H9 (cell line): Measurements from ENCODE around the gene ETFRF1. TPM values are rescaled to one million over a fixed set of nuclear protein-coding genes. Genes with fewer than 3 reads are reported as not detected.

Experiments used
- DNase-seq: peaks from one replicate; pipeline ENCODE4 v3.0.0-alpha.2; 2017
- H2AFZ ChIP-seq: one replicate; pipeline ENCODE4 v1.6.1; 2013; ENCODE audit warnings: mild to moderate bottlenecking, low read length, control low read depth, moderate library complexity
- H2AK5ac ChIP-seq: 2 replicates; pipeline ENCODE4 v1.6.1; 2013; ENCODE audit warnings: low read length, control low read depth, mixed read lengths; ENCODE audit not compliant: insufficient read length
- H2BK120ac ChIP-seq: one replicate; pipeline ENCODE4 v1.6.1; 2013; ENCODE audit warnings: low read depth, mild to moderate bottlenecking, low read length, control low read depth, inconsistent platforms; ENCODE audit not compliant: poor library complexity, severe bottlenecking
- H2BK12ac ChIP-seq: 2 replicates; pipeline ENCODE4 v1.6.1; 2013; ENCODE audit warnings: low read length, control low read depth, mixed read lengths, low read depth; ENCODE audit not compliant: insufficient read length
- H2BK15ac ChIP-seq: 2 replicates; pipeline ENCODE4 v1.6.1; 2013; ENCODE audit warnings: low read depth, low read length, control low read depth
- H2BK20ac ChIP-seq: one replicate; pipeline ENCODE4 v1.6.1; 2013; ENCODE audit warnings: low read depth, mild to moderate bottlenecking, low read length, control low read depth, inconsistent platforms; ENCODE audit not compliant: poor library complexity, severe bottlenecking
- H2BK5ac ChIP-seq: 2 replicates; pipeline ENCODE4 v1.6.1; 2013; ENCODE audit warnings: low read length, control low read depth, mixed read lengths; ENCODE audit not compliant: insufficient read length
- H3K14ac ChIP-seq: 2 replicates; pipeline ENCODE4 v1.6.1; 2013; ENCODE audit warnings: low read length, control low read depth; ENCODE audit not compliant: insufficient read depth
- H3K18ac ChIP-seq: 2 replicates; pipeline ENCODE4 v1.6.1; 2013; ENCODE audit warnings: low read depth, mild to moderate bottlenecking, mixed read lengths, low read length, control low read depth; ENCODE audit not compliant: insufficient read length
- H3K23ac ChIP-seq: 2 replicates; pipeline ENCODE4 v1.6.1; 2013; ENCODE audit warnings: low read length, control low read depth, mixed read lengths, low read depth; ENCODE audit not compliant: insufficient read length
- H3K23me2 ChIP-seq: 2 replicates; pipeline ENCODE4 v1.6.1; 2013; ENCODE audit warnings: low read depth, mild to moderate bottlenecking, mixed read lengths, low read length, control low read depth; ENCODE audit not compliant: insufficient read length, poor library complexity, severe bottlenecking
- H3K27ac ChIP-seq: 2 replicates; pipeline ENCODE4 v1.5.1; 2013; ENCODE audit warnings: low read length, control low read depth, mixed read lengths, low read depth; ENCODE audit not compliant: insufficient read length
- H3K27me3 ChIP-seq: 2 replicates; pipeline ENCODE4 v1.6.1; 2013; ENCODE audit warnings: low read length, control low read depth, inconsistent platforms; ENCODE audit not compliant: insufficient read depth
- H3K4ac ChIP-seq: 2 replicates; pipeline ENCODE4 v1.6.1; 2013; ENCODE audit warnings: low read depth, mild to moderate bottlenecking, control low read depth, inconsistent platforms, low read length, moderate library complexity
- H3K4me1 ChIP-seq: 2 replicates; pipeline ENCODE4 v1.6.1; 2013; ENCODE audit warnings: low read length, control low read depth, inconsistent platforms; ENCODE audit not compliant: insufficient read depth
- H3K4me2 ChIP-seq: 2 replicates; pipeline ENCODE4 v1.6.1; 2013; ENCODE audit warnings: low read length, control low read depth, mixed read lengths; ENCODE audit not compliant: insufficient read length, insufficient read depth
- H3K56ac ChIP-seq: 2 replicates; pipeline ENCODE4 v1.6.1; 2013; ENCODE audit warnings: low read depth, mild to moderate bottlenecking, mixed read lengths, low read length, control low read depth; ENCODE audit not compliant: insufficient read length
- H3K79me1 ChIP-seq: 2 replicates; pipeline ENCODE4 v1.6.1; 2013; ENCODE audit warnings: low read depth, mild to moderate bottlenecking, moderate library complexity, low read length, control low read depth, inconsistent platforms; ENCODE audit not compliant: insufficient read depth, poor library complexity, severe bottlenecking
- H3K79me2 ChIP-seq: 2 replicates; pipeline ENCODE4 v1.6.1; 2013; ENCODE audit warnings: low read length, control low read depth, inconsistent platforms; ENCODE audit not compliant: insufficient read depth
- H3K9ac ChIP-seq: 2 replicates; pipeline ENCODE4 v1.6.1; 2013; ENCODE audit warnings: low read length, control low read depth, mixed read lengths; ENCODE audit not compliant: insufficient read length; ENCODE audit errors: extremely low read depth
- H3K9me3 ChIP-seq: one replicate; pipeline ENCODE4 v1.6.1; 2013; ENCODE audit warnings: low read depth, low read length, inconsistent platforms; ENCODE audit not compliant: control insufficient read depth
- H3T11ph ChIP-seq: one replicate; pipeline ENCODE4 v1.6.1; 2013; ENCODE audit warnings: mild to moderate bottlenecking, low read length, control low read depth, inconsistent platforms
- H4K20me1 ChIP-seq: one replicate; pipeline ENCODE4 v1.6.1; 2013; ENCODE audit not compliant: control insufficient read depth, insufficient read length, insufficient read depth
- H4K5ac ChIP-seq: 2 replicates; pipeline ENCODE4 v1.6.1; 2013; ENCODE audit warnings: low read depth, mild to moderate bottlenecking, mixed read lengths, low read length, control low read depth; ENCODE audit not compliant: insufficient read length
- H4K8ac ChIP-seq: replicated peaks from 2 replicates; pipeline ENCODE4 v1.6.1; 2013; ENCODE audit warnings: low read length, control low read depth, mixed read lengths, low read depth; ENCODE audit not compliant: insufficient read length
- H4K91ac ChIP-seq: 2 replicates; pipeline ENCODE4 v1.6.1; 2013; ENCODE audit warnings: low read depth, mild to moderate bottlenecking, moderate library complexity, mixed read lengths, low read length, control low read depth; ENCODE audit not compliant: insufficient read length
- H3K27ac Mint-ChIP-seq, 3 experiments: 2 replicates in 2 of 3; 3 replicates in 1 of 3; pipeline ENCODE4 v1.8.0; 2020 to 2021; ENCODE audit warnings: mixed read lengths in 3 of 3, mild to moderate bottlenecking in 1 of 3, moderate library complexity in 1 of 3
- H3K27me3 Mint-ChIP-seq: 2 replicates; pipeline ENCODE4 v1.8.0; 2021; ENCODE audit warnings: low read depth, mild to moderate bottlenecking, moderate library complexity, mixed read lengths
- H3K36me3 Mint-ChIP-seq, 3 experiments: 2 replicates in 2 of 3; 3 replicates in 1 of 3; pipeline ENCODE4 v1.8.0; 2020 to 2021; ENCODE audit warnings: low read depth in 3 of 3, mixed read lengths in 3 of 3; ENCODE audit not compliant: insufficient read depth in 1 of 3
- H3K4me1 Mint-ChIP-seq, 2 experiments: 2 replicates each; pipeline ENCODE4 v1.8.0; 2020; ENCODE audit warnings: mixed read lengths in 2 of 2
- H3K4me3 Mint-ChIP-seq, 2 experiments: 2 replicates in 1 of 2; 3 replicates in 1 of 2; pipeline ENCODE4 v1.8.0; 2020 to 2021; ENCODE audit warnings: mild to moderate bottlenecking in 2 of 2, mixed read lengths in 2 of 2, moderate library complexity in 1 of 2
- H3K9me3 Mint-ChIP-seq, 2 experiments: 2 replicates in 1 of 2; 3 replicates in 1 of 2; pipeline ENCODE4 v1.8.0; 2020; ENCODE audit warnings: mild to moderate bottlenecking in 2 of 2, mixed read lengths in 2 of 2, moderate library complexity in 1 of 2
- CTCF ChIP-seq: fragments of 200-600 bp; sonication (generic); conservative IDR thresholded peaks from 3 replicates; pipeline ENCODE4 v1.8.0; 2021; ENCODE audit warnings: antibody characterized with exemption, mild to moderate bottlenecking
- WGBS: extraction: QIAGEN DNeasy Blood & Tissue Kit; methylation state at CpG from one replicate; pipeline ENCODE4 v1.1.7; 2013; ENCODE audit warnings: missing lambda C conversion rate, low lambda C conversion rate, mixed read lengths; ENCODE audit not compliant: insufficient read length; ENCODE audit errors: extremely low coverage; 5-methylcytosine and 5-hydroxymethylcytosine counted together
- total RNA-seq: library from RNA; stranded (reverse); gene quantifications from 2 replicates; pipeline ENCODE4 v1.2.1, GENCODE V29; 2021

The ETFRF1 gene
- total RNA-seq, 1 experiment from 2014 or later, result 7.6 TPM

- Histone ChIP-seq H3K56ac (no peak overlapping the region), H3K4me2 (no peak overlapping the region), H4K91ac (no peak overlapping the region), H2AK5ac (no peak overlapping the region), H3K23ac (no peak overlapping the region), H2BK15ac (no peak overlapping the region), H4K20me1 (no peaks in the 10 kb centered on the region), H2BK12ac (no peak overlapping the region), H3K4ac (no peak overlapping the region), H3K79me1 (no peaks in the 10 kb centered on the region), H3K9ac (no peak overlapping the region), H3T11ph (no peak overlapping the region), H3K9me3 (no peaks in the 10 kb centered on the region), H3K79me2 (no peaks in the 10 kb centered on the region), H4K8ac (no peak overlapping the region), H4K5ac (no peak overlapping the region), H3K27ac (no peak overlapping the region), H3K14ac (no peak overlapping the region), H2AFZ (no peak overlapping the region), H3K23me2 (peaks cover 2% of the 10 kb centered on the region), H2BK20ac (no peak overlapping the region), H2BK5ac (no peak overlapping the region), H3K18ac (no peak overlapping the region), H3K4me1 (no peaks in the 10 kb centered on the region), H3K27me3 (no peaks in the 10 kb centered on the region), H2BK120ac (no peak overlapping the region)
- WGBS, result no CpG with 5 or more reads among the region's 1 CpG
- TF ChIP-seq CTCF, result no peak
- DNase-seq, result no peak
- Mint-ChIP-seq H3K9me3 (no peaks in the 10 kb centered on the region), H3K36me3 (no peaks in the 10 kb centered on the region; a peak in 1 of 7 replicates), H3K27ac (no peak overlapping the region), H3K4me3 (no peak overlapping the region), H3K4me1 (peaks cover 9 to 10% of the 10 kb centered on the region in 2 experiments), H3K27me3 (no peaks in the 10 kb centered on the region)
Observed at GRCh38 chr12:25200703-25201102, 5.7 kb downstream of the ETFRF1 start.
